ENCODE measurements around the gene COX20. TPM values are rescaled to one million over a fixed set of nuclear protein-coding genes. Genes with fewer than 3 reads are reported as not detected.

COX20 gene
- total and polyA plus RNA-seq, 10 donors = 20.7 to 45.4 (median 26.3) TPM

DNA sequence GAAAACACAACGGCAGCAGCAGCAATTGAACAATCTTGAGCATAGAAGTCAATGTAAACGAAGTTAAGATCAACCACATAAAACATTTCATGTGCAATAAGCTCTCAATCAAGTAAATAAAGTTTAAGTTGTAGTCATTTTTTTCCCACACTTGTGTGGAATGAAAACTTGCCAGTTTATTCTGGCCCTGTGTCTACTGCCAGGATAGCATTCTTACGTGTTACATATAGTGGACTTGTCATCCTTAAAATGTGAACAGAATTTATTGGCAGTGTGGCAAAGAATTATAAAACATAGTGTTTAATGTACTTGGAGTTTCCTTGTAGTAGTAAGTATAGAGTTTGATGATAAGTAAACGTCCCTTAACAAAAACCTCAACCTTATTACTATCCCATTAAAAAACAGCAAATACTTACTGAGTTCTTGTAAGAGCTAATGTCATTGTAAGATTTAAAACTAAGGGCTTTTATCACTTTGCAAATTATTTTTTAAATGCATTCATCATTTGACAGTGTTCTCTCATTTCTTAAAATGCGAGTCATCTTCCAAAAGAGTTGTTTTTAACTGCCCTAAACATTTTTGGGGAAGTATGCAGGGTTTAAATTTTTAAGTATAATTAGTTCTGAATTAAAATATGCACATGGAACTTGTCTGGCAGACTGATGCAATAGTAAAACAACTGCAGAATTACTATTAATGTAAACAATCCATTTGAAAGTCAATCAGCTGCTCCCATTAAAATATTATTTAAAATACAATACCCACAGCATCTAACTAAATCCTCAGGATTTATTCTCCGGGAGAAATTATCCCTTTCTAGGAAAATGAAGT, 7.9 kb downstream of the COX20 start:
- intact Hi-C loops (cut with DNase I; ENCODE audit: low total_unique reads) = no loop called here
- H3K27ac ChIP-seq = no peak overlapping the region
- H3K36me3 ChIP-seq = peaks cover 0 to 100% (median 68%) of the 10 kb centered on the region in 6 donors
- no peak overlapping the region for H3K4me3 ChIP-seq
- no peak for DNase-seq
- H3K4me1 ChIP-seq = peaks cover 5 to 77% (median 22%) of the 10 kb centered on the region in 6 donors
- 81 to 89% (median 86%) methylated on average over 6 of the region's 6 CpGs for WGBS, 5 donors
- H3K9me3 ChIP-seq = no peaks in the 10 kb centered on the region
- H3K27me3 ChIP-seq (replicated peaks in 1 of 7) = no peaks in the 10 kb centered on the region
- TF ChIP-seq, protein P1, sequence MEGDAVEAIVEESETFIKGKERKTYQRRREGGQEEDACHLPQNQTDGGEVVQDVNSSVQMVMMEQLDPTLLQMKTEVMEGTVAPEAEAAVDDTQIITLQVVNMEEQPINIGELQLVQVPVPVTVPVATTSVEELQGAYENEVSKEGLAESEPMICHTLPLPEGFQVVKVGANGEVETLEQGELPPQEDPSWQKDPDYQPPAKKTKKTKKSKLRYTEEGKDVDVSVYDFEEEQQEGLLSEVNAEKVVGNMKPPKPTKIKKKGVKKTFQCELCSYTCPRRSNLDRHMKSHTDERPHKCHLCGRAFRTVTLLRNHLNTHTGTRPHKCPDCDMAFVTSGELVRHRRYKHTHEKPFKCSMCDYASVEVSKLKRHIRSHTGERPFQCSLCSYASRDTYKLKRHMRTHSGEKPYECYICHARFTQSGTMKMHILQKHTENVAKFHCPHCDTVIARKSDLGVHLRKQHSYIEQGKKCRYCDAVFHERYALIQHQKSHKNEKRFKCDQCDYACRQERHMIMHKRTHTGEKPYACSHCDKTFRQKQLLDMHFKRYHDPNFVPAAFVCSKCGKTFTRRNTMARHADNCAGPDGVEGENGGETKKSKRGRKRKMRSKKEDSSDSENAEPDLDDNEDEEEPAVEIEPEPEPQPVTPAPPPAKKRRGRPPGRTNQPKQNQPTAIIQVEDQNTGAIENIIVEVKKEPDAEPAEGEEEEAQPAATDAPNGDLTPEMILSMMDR (IDR thresholded peaks at IDR 0.05 in 8 of 11, conservative IDR thresholded peaks at IDR 0.05 in 3 of 11) = no peak
- TF ChIP-seq POLR2AphosphoS5 (IDR thresholded peaks at IDR 0.05) (no peak), POLR2A (IDR thresholded peaks at IDR 0.05) (no peak)

DNA sequence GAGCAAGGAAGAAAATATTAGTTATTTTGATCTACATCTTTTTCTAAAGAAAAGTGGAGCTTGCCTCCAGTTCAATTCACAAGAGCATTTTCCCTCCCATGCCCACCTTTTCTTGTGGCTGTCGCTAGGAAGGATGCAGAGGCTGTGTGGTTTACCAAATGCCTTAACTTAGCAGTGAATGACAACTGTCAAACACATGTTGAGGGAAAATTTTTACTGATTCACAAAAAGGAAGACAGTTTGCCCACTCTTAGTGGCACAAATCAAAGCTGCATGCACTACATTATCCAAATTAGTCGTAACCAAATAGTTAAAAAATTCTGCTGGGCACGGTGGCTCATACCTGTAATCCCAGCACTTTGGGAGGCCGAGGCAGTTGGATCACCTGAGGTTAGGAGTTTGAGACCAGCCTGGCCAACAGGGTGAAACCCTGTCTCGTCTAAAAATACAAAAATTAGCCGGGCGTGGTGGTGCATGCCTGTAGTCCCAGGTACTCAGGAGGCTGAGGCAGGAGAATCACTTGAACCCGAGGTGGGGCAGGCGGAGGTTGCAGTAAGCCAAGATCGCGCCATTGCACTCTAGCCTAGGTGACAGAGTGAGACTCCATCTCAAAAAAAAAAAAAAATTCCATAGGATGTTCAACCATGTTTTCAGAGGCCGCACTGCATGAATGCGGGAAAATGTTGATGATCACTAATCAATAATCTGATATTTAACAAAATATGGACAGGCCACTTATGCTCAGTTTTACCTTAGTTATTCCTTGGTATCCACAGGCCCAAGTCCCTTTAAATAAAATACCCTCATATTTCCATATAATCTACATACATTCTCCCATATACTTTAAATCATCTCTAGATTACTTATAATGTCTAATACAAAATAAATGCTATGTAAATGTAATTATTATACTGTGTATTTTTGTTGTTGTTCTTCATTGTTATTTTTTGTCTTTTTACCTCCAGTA, 9.0 kb downstream of the COX20 start:
- 80 to 89% (median 84%) methylated on average over 13 of the region's 13 CpGs for WGBS, 5 donors
- H3K4me3 ChIP-seq = no peak overlapping the region
- peaks cover 0 to 73% (median 15%) of the 10 kb centered on the region in 6 donors for H3K4me1 ChIP-seq
- peak in 2 of 3 donors; percentile 26 to 30 for TF ChIP-seq POLR2AphosphoS5 (IDR thresholded peaks at IDR 0.05)
- TF ChIP-seq, protein P1 (IDR thresholded peaks at IDR 0.05 in 8 of 11, conservative IDR thresholded peaks at IDR 0.05 in 3 of 11) = no peak
- no peak for TF ChIP-seq POLR2A (IDR thresholded peaks at IDR 0.05)
- peak overlapping the region in 1 of 8 donors; percentile 15 for H3K27ac ChIP-seq
- H3K36me3 ChIP-seq = peaks cover 0 to 100% (median 73%) of the 10 kb centered on the region in 6 donors
- H3K27me3 ChIP-seq (replicated peaks in 1 of 7) = no peaks in the 10 kb centered on the region
- H3K9me3 ChIP-seq = no peaks in the 10 kb centered on the region
- intact Hi-C loops (cut with DNase I; ENCODE audit: low total_unique reads) = no loop called here
- DNase-seq = no peak

DNA sequence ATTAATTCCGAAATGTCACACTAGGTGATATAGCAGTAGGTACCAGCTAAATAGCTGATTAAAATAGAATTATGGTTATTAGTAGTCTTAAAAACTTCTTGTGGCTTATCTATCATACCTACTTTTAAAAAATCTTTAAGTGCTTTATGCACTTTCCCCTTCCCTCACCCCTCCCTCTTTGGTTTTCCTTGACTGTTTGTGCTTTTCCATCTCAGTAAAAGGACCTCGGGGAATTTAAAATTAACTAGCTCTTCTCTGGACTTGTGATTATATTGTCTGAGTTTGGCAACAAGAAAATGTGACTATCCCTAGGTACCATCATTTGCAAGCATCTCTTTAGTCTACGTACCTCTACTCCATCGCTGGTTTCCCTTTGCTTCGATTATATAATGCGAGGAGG, 11.2 kb downstream of the COX20 start:
- WGBS, 5 donors = 94 to 98% (median 96%) methylated on average over 6 of the region's 6 CpGs
- no peak for DNase-seq
- Histone ChIP-seq H3K4me3 (no peak overlapping the region), H3K27ac (no peak overlapping the region), H3K27me3 (replicated peaks in 1 of 7) (no peaks in the 10 kb centered on the region), H3K9me3 (no peaks in the 10 kb centered on the region), H3K36me3 (peaks cover 0 to 99% (median 77%) of the 10 kb centered on the region in 6 donors), H3K4me1 (peaks cover 2 to 68% (median 14%) of the 10 kb centered on the region in 6 donors)
- TF ChIP-seq POLR2A (IDR thresholded peaks at IDR 0.05) (no peak), POLR2AphosphoS5 (IDR thresholded peaks at IDR 0.05) (no peak)
- TF ChIP-seq, protein P1 (IDR thresholded peaks at IDR 0.05 in 8 of 11, conservative IDR thresholded peaks at IDR 0.05 in 3 of 11) = no peak
- intact Hi-C loops (cut with DNase I; ENCODE audit: low total_unique reads) = no loop called here

Data from spleen (tissue), 11 donors.